A549 (cell line): Measurements from ENCODE around the gene TTC16.

Experiments used
- RAD21 ChIP-seq, 2 experiments: fragments of >200 bp in 1 of 2; sonication (Bioruptor Twin) in 1 of 2; formaldehyde crosslinking in 1 of 2; IDR thresholded peaks in 1 of 2; conservative IDR thresholded peaks in 1 of 2; 2 replicates in 1 of 2; 3 replicates in 1 of 2; pipeline ENCODE4 v1.6.1; 2012 to 2018; ENCODE audit warnings: inconsistent platforms in 1 of 2
- REST ChIP-seq: fragments of 200-600 bp; sonication (generic); IDR thresholded peaks from 2 replicates; pipeline ENCODE4 v1.6.1; 2016; ENCODE audit warnings: antibody characterized with exemption, mild to moderate bottlenecking, moderate library complexity

- no peak for TF ChIP-seq RAD21 (conservative IDR thresholded peaks at IDR 0.05 in 1 of 2, IDR thresholded peaks at IDR 0.05 in 1 of 2)
- no peak for TF ChIP-seq REST
Observed at GRCh38 chr9:127708952-127709587, 6.8 kb upstream of the TTC16 start.
